Panc1 (cell line): ENCODE measurements around the gene PIK3R1. TPM values are rescaled to one million over a fixed set of nuclear protein-coding genes. Genes with fewer than 3 reads are reported as not detected.

Source experiments
- ATAC-seq: fragments of 200-7000 bp; cut with Tn5 transposase; 2 replicates; pipeline ENCODE4 v1.9.1; 2020; ENCODE audit warnings: mild to moderate bottlenecking, moderate library complexity
- BruUV-seq: library from RNA; stranded (reverse); fragments of 400-500 nt; replicated peaks from 2 replicates; lab custom pipeline; 2021; lab: Mats Ljungman, UMichigan
- CTCF ChIA-PET: fragments of 300-600 bp; sonication (Branson Sonifier 250); formaldehyde crosslinking; loops from one replicate; lab custom pipeline; 2022; ENCODE audit warnings: antibody characterized with exemption; lab: Charles Lee
- POLR2A ChIA-PET: fragments of 300-600 bp; sonication (Branson Sonifier 250); formaldehyde crosslinking; loops from one replicate; lab custom pipeline; 2022; ENCODE audit warnings: antibody characterized with exemption; lab: Charles Lee
- DNase-seq: peaks from one replicate; pipeline ENCODE4 v3.0.0-alpha.2; 2010; ENCODE audit warnings: low read depth, low spot score
- H3K27ac ChIP-seq: 2 replicates; pipeline ENCODE4 v1.5.1; 2011; ENCODE audit warnings: mild to moderate bottlenecking, low read length, inconsistent platforms
- H3K27me3 ChIP-seq: fragments of 200-500 bp; sonication (Bioruptor generic); 2 replicates; pipeline ENCODE4 v1.6.0; 2014; ENCODE audit warnings: low read length, inconsistent platforms; ENCODE audit not compliant: control insufficient read depth, insufficient read depth
- H3K36me3 ChIP-seq: fragments of 200-500 bp; sonication (Bioruptor generic); 2 replicates; pipeline ENCODE4 v1.5.1; 2014; ENCODE audit warnings: inconsistent platforms, mild to moderate bottlenecking, low read length, moderate library complexity; ENCODE audit not compliant: control insufficient read depth, insufficient read depth
- H3K4me1 ChIP-seq: 2 replicates; pipeline ENCODE4 v1.5.1; 2011; ENCODE audit warnings: inconsistent platforms, mild to moderate bottlenecking, low read length, moderate library complexity; ENCODE audit not compliant: control insufficient read depth, insufficient read depth
- H3K4me3 ChIP-seq, 2 experiments: 2 replicates each; pipeline ENCODE4 v1.5.1; 2011 to 2012; ENCODE audit warnings: low read depth in 2 of 2, low read length in 2 of 2, mild to moderate bottlenecking in 2 of 2, inconsistent platforms in 1 of 2, moderate library complexity in 1 of 2
- H3K9me3 ChIP-seq: fragments of 200-500 bp; sonication (Bioruptor generic); 2 replicates; pipeline ENCODE4 v1.5.1; 2014; ENCODE audit warnings: low read depth, mild to moderate bottlenecking, inconsistent platforms, low read length, moderate library complexity; ENCODE audit not compliant: control insufficient read depth, insufficient read depth
- POLR2AphosphoS5 ChIP-seq: IDR thresholded peaks from 2 replicates; pipeline ENCODE4 v1.6.1; 2012; ENCODE audit warnings: mild to moderate bottlenecking, low read depth, low read length, moderate library complexity
- SIN3A ChIP-seq: IDR thresholded peaks from 2 replicates; pipeline ENCODE4 v1.6.1; 2012; ENCODE audit warnings: low read depth, mild to moderate bottlenecking, low read length, moderate library complexity, borderline replicate concordance; ENCODE audit not compliant: insufficient read depth
- TCF7L2 ChIP-seq: IDR thresholded peaks from 2 replicates; pipeline ENCODE4 v1.6.1; 2011; ENCODE audit warnings: mild to moderate bottlenecking, low read depth, low read length, inconsistent platforms
- in situ Hi-C: cut with HindIII; loops from 2 replicates; pipeline ENCODE4 v1.10.0; 2016; ENCODE audit warnings: low sequenced_read_pairs, low pct_unique_long_range_greater_than_20kb
- intact Hi-C: fragments of 100-400 bp; cut with micrococcal nuclease; formaldehyde crosslinking; loops from one replicate; pipeline ENCODE4 v1.10.0; 2022; ENCODE audit not compliant: unreplicated experiment
- total RNA-seq: library from RNA; stranded (reverse); gene quantifications from one replicate; pipeline ENCODE4 v1.2.1, GENCODE V29; 2021; ENCODE audit not compliant: unreplicated experiment
- TF ChIP-seq, protein P1 (sequence below): fragments of 450-650 bp; IDR thresholded peaks from 2 replicates; pipeline ENCODE4 v1.5.1; 2017; ENCODE audit warnings: mild to moderate bottlenecking
- TF ChIP-seq, protein P2 (sequence below), 2 experiments: IDR thresholded peaks; 2 replicates each; pipeline ENCODE4 v1.6.1; 2011 to 2012; ENCODE audit warnings: low read depth in 2 of 2, control low read depth in 1 of 2, low read length in 1 of 2, mild to moderate bottlenecking in 1 of 2, moderate library complexity in 1 of 2; ENCODE audit not compliant: insufficient read depth in 1 of 2

The PIK3R1 gene
- total RNA-seq, 1 experiment from 2014 or later, result 23.4 TPM

DNA sequence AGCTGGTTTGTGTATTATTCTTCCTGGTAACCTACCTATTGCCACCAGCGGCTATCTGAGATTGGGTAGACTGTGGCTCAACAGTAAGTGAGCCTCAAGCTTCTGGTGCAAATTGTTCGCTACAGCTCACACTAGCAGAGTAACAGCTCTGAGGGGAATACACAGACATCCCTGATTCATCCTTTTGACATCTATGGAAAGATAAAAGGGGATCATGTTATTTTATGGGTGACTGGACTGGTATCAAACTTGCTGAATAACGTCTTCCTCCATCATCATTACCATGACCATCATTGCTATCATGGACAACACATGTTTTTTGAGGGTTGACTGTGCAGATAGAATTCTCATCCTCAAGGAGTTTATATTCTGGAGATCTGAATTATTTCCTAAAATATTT, 129.6 kb downstream of the PIK3R1 start:
- H3K36me3 ChIP-seq, result no peaks in the 10 kb centered on the region
- BruUV-seq, result no TSS peak
- CTCF ChIA-PET, result no interaction called here
- no peaks in the 10 kb centered on the region for H3K27me3 ChIP-seq
- ATAC-seq (no peak), DNase-seq (no peak)
- intact Hi-C loops (no loop called here), in situ Hi-C loops (no loop called here)
- H3K27ac ChIP-seq, result no peak overlapping the region
- no peak overlapping the region for H3K4me3 ChIP-seq
- TF ChIP-seq POLR2AphosphoS5 (no peak), TCF7L2 (no peak), SIN3A (no peak)
- TF ChIP-seq, protein P1, sequence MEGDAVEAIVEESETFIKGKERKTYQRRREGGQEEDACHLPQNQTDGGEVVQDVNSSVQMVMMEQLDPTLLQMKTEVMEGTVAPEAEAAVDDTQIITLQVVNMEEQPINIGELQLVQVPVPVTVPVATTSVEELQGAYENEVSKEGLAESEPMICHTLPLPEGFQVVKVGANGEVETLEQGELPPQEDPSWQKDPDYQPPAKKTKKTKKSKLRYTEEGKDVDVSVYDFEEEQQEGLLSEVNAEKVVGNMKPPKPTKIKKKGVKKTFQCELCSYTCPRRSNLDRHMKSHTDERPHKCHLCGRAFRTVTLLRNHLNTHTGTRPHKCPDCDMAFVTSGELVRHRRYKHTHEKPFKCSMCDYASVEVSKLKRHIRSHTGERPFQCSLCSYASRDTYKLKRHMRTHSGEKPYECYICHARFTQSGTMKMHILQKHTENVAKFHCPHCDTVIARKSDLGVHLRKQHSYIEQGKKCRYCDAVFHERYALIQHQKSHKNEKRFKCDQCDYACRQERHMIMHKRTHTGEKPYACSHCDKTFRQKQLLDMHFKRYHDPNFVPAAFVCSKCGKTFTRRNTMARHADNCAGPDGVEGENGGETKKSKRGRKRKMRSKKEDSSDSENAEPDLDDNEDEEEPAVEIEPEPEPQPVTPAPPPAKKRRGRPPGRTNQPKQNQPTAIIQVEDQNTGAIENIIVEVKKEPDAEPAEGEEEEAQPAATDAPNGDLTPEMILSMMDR, result no peak
- TF ChIP-seq, protein P2, sequence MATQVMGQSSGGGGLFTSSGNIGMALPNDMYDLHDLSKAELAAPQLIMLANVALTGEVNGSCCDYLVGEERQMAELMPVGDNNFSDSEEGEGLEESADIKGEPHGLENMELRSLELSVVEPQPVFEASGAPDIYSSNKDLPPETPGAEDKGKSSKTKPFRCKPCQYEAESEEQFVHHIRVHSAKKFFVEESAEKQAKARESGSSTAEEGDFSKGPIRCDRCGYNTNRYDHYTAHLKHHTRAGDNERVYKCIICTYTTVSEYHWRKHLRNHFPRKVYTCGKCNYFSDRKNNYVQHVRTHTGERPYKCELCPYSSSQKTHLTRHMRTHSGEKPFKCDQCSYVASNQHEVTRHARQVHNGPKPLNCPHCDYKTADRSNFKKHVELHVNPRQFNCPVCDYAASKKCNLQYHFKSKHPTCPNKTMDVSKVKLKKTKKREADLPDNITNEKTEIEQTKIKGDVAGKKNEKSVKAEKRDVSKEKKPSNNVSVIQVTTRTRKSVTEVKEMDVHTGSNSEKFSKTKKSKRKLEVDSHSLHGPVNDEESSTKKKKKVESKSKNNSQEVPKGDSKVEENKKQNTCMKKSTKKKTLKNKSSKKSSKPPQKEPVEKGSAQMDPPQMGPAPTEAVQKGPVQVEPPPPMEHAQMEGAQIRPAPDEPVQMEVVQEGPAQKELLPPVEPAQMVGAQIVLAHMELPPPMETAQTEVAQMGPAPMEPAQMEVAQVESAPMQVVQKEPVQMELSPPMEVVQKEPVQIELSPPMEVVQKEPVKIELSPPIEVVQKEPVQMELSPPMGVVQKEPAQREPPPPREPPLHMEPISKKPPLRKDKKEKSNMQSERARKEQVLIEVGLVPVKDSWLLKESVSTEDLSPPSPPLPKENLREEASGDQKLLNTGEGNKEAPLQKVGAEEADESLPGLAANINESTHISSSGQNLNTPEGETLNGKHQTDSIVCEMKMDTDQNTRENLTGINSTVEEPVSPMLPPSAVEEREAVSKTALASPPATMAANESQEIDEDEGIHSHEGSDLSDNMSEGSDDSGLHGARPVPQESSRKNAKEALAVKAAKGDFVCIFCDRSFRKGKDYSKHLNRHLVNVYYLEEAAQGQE (IDR thresholded peaks at IDR 0.05; ENCODE audit: insufficient read depth in 1 of 2, low read depth in 2 of 2, low read length in 1 of 2), result no peak
- POLR2A ChIA-PET, result no interaction called here
- no peaks in the 10 kb centered on the region for H3K4me1 ChIP-seq
- H3K9me3 ChIP-seq, result no peaks in the 10 kb centered on the region

DNA sequence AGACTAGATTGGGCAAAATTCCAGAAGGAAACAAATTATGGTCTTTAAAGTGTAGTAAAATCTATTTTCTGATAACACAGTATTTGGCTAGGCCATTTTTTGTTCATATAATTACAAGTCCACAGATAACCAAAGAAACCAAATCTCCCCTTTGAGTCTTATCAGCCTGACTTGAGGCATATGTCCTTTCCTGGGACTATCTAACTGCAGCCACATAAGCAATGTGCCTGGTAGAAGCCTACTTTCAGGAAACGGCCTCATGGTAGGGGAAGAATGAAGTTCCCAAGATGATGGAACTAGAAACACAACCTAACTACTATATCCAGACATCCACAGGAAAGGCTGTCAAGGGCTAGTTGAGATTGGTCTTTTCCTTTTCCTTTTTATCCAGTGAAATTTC, 130.0 kb downstream of the PIK3R1 start:
- H3K4me3 ChIP-seq, result no peak overlapping the region
- no TSS peak for BruUV-seq
- intact Hi-C loops (no loop called here), in situ Hi-C loops (no loop called here)
- ATAC-seq, result no peak
- H3K36me3 ChIP-seq, result no peaks in the 10 kb centered on the region
- DNase-seq, result no peak
- no peak overlapping the region for H3K27ac ChIP-seq
- no peak for TF ChIP-seq SIN3A
- no peaks in the 10 kb centered on the region for H3K27me3 ChIP-seq
- H3K4me1 ChIP-seq, result no peaks in the 10 kb centered on the region
- H3K9me3 ChIP-seq, result no peaks in the 10 kb centered on the region
- ChIA-PET CTCF (no interaction called here), POLR2A (no interaction called here)

DNA sequence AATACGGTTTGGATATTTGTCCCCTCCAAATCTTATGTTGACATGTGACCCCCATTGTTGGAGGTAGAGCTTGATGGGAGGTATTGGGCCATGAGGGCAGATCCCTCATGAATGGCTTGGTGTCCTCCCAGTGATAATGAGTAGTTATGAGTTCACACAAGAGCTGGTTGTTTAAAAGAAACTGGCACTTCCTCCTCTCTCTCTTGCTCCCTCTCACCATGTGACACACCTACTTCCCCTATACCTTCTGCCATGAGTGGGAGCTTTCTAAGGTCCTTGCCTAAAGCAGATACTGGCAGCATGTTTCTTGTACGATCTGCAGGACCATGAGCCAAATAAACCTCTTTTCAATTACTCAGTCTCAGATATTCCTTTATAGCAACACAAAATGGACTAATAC, 132.0 kb downstream of the PIK3R1 start:
- H3K27me3 ChIP-seq, result no peaks in the 10 kb centered on the region
- ChIA-PET CTCF (no interaction called here), POLR2A (no interaction called here)
- ATAC-seq (no peak), DNase-seq (no peak)
- H3K36me3 ChIP-seq, result no peaks in the 10 kb centered on the region
- H3K4me1 ChIP-seq, result no peaks in the 10 kb centered on the region
- H3K27ac ChIP-seq, result no peak overlapping the region
- no peak for TF ChIP-seq TCF7L2
- TF ChIP-seq SIN3A, result no peak
- TF ChIP-seq, protein P2 (IDR thresholded peaks at IDR 0.05; ENCODE audit: insufficient read depth in 1 of 2, low read depth in 2 of 2, low read length in 1 of 2), result no peak
- TF ChIP-seq, protein P1, result no peak
- TF ChIP-seq POLR2AphosphoS5, result no peak
- no peaks in the 10 kb centered on the region for H3K9me3 ChIP-seq
- intact Hi-C loops (no loop called here), in situ Hi-C loops (no loop called here)
- no peak overlapping the region for H3K4me3 ChIP-seq
- no TSS peak for BruUV-seq
